Common myeloid progenitor, CD34-positive (primary cell): ENCODE measurements around the gene IL7R.

Experiments
- CTCF ChIA-PET: fragments of 350-600 bp; sonication (Branson Sonifier 250); formaldehyde crosslinking; loops from one replicate; lab custom pipeline; 2021; ENCODE audit warnings: antibody characterized with exemption; lab: Charles Lee
- POLR2A ChIA-PET: fragments of 350-600 bp; sonication (Branson Sonifier 250); formaldehyde crosslinking; loops from one replicate; lab custom pipeline; 2021; ENCODE audit warnings: antibody characterized with exemption; lab: Charles Lee
- DNase-seq, 3 donors: peaks; one replicate each; pipeline versions ENCODE4 v3.0.0 to v3.0.0-alpha.2; 2013
- H3K27ac ChIP-seq, 2 experiments: 1 replicate in 1 of 2; 2 replicates in 1 of 2; pipeline ENCODE4 v1.7.0; 2013; ENCODE audit warnings: inconsistent platforms in 2 of 2, low read length in 2 of 2, mild to moderate bottlenecking in 2 of 2, low read depth in 1 of 2, moderate library complexity in 1 of 2; ENCODE audit not compliant: severe bottlenecking in 2 of 2, insufficient read depth in 1 of 2, poor library complexity in 1 of 2
- H3K27me3 ChIP-seq, 5 experiments: replicated peaks in 2 of 5; 1 replicate in 3 of 5; 2 replicates in 2 of 5; pipeline versions ENCODE4 v1.6.1 to v1.7.0; 2013; ENCODE audit warnings: low read length in 4 of 5, mild to moderate bottlenecking in 2 of 5, moderate library complexity in 2 of 5, inconsistent platforms in 1 of 5; ENCODE audit not compliant: insufficient read depth in 5 of 5, control insufficient read depth in 4 of 5
- H3K36me3 ChIP-seq, 4 experiments: 1 replicate in 2 of 4; 2 replicates in 2 of 4; pipeline versions ENCODE4 v1.6.1 to v1.7.0; 2013; ENCODE audit warnings: low read length in 3 of 4, control low read depth in 1 of 4, mild to moderate bottlenecking in 1 of 4; ENCODE audit not compliant: control insufficient read depth in 4 of 4, insufficient read depth in 4 of 4
- H3K4me1 ChIP-seq, 4 experiments: 1 replicate in 3 of 4; 2 replicates in 1 of 4; pipeline versions ENCODE4 v1.6.1 to v1.7.1; 2013; ENCODE audit warnings: low read length in 3 of 4, mild to moderate bottlenecking in 3 of 4, control low read depth in 1 of 4, inconsistent platforms in 1 of 4, moderate library complexity in 1 of 4; ENCODE audit not compliant: control insufficient read depth in 4 of 4, insufficient read depth in 4 of 4; ENCODE audit errors: control extremely low read depth in 1 of 4
- H3K4me3 ChIP-seq, 7 experiments: 1 replicate in 4 of 7; 2 replicates in 3 of 7; pipeline versions ENCODE4 v1.5.1 to v1.7.0; 2013; ENCODE audit warnings: mild to moderate bottlenecking in 7 of 7, low read length in 6 of 7, moderate library complexity in 6 of 7, inconsistent platforms in 2 of 7, low read depth in 2 of 7, control low read depth in 1 of 7; ENCODE audit not compliant: insufficient read depth in 4 of 7, control insufficient read depth in 1 of 7; ENCODE audit errors: extremely low read depth in 1 of 7
- H3K9me3 ChIP-seq, 5 experiments: 1 replicate in 4 of 5; 2 replicates in 1 of 5; pipeline versions ENCODE4 v1.6.1 to v1.7.1; 2013; ENCODE audit warnings: low read length in 4 of 5, mild to moderate bottlenecking in 2 of 5, inconsistent platforms in 1 of 5, low read depth in 1 of 5, moderate library complexity in 1 of 5; ENCODE audit not compliant: control insufficient read depth in 4 of 5, insufficient read depth in 2 of 5; ENCODE audit errors: control extremely low read depth in 1 of 5
- WGBS: methylation state at CpG from one replicate; pipeline ENCODE4 v1.1.5; 2013; ENCODE audit not compliant: insufficient coverage; 5-methylcytosine and 5-hydroxymethylcytosine counted together

Gene IL7R

DNA sequence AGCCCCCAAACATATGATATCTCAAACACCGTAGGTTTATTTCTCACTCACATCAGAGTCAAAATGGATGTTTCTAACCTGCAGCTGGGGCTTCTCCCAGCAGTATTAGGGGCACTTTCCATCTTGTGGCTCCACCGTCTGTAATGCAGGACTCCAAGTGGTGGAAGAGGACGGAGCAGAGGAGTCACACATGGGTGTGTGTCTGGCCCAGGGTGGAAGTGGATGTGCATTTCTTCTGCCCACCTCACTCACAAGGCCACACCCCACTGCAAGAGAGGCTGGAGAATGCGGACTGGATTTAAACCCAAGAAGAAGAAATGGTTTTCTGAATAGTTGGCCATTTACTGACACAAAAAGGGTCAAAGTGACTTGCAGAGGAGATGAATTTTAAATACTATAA, 13.9 kb downstream of the IL7R start:
- H3K27me3 ChIP-seq: no peaks in the 10 kb centered on the region
- no peak overlapping the region for H3K4me3 ChIP-seq
- H3K9me3 ChIP-seq: no peaks in the 10 kb centered on the region
- ChIA-PET CTCF (interaction anchor here (1.5 to 1.7 kb wide), 2 partner anchors 12 to 54 kb away, joined by 5 read pairs; no protein-coding TSS in a partner anchor), POLR2A (no interaction called here)
- H3K4me1 ChIP-seq: peaks cover 0 to 10% (median 4%) of the 10 kb centered on the region in 4 experiments
- no peak overlapping the region for H3K27ac ChIP-seq
- DNase-seq: no peak
- 92% methylated on average over 2 of the region's 4 CpGs for WGBS
- H3K36me3 ChIP-seq: no peaks in the 10 kb centered on the region

DNA sequence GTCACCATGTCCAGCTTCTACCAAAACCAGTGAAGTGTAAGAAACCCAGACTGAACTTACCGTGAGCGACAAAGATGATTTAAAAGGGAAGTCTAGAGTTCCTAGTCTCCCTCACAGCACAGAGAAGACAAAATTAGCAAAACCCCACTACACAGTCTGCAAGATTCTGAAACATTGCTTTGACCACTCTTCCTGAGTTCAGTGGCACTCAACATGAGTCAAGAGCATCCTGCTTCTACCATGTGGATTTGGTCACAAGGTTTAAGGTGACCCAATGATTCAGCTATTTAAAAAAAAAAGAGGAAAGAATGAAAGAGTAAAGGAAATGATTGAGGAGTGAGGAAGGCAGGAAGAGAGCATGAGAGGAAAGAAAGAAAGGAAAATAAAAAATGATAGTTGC, 19.8 kb downstream of the IL7R start:
- Histone ChIP-seq H3K27me3 (no peaks in the 10 kb centered on the region), H3K9me3 (no peaks in the 10 kb centered on the region), H3K27ac (no peak overlapping the region), H3K36me3 (no peaks in the 10 kb centered on the region), H3K4me3 (no peak overlapping the region), H3K4me1 (peaks cover 0 to 30% (median 4%) of the 10 kb centered on the region in 4 experiments)
- DNase-seq: no peak
- ChIA-PET CTCF (no interaction called here), POLR2A (no interaction called here)
- no CpG with 5 or more reads among the region's 2 CpGs for WGBS

DNA sequence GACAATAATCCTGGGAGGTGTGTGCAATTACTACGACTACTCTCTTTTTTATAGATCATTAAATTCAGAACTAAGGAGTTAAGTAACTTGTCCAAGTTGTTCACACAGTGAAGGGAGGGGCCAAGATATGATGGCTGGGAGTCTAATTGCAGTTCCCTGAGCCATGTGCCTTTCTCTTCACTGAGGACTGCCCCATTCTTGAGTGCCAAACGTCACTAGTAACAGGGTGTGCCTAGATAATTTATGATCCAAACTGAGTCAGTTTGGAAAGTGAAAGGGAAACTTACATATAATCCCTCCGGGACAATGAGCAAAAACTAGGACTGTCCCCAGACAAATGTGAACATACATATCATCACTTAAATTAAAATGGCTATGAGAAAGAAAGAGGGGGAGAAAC, 20.2 kb downstream of the IL7R start:
- H3K9me3 ChIP-seq: no peaks in the 10 kb centered on the region
- DNase-seq: peak in 1 of 3 donors; percentile 29
- no peaks in the 10 kb centered on the region for H3K27me3 ChIP-seq
- no peaks in the 10 kb centered on the region for H3K36me3 ChIP-seq
- H3K27ac ChIP-seq: no peak overlapping the region
- CTCF ChIA-PET: no interaction called here
- H3K4me1 ChIP-seq: peaks cover 0 to 30% (median 4%) of the 10 kb centered on the region in 4 experiments
- no peak overlapping the region for H3K4me3 ChIP-seq
- POLR2A ChIA-PET: no interaction called here
- WGBS: 50% methylated on average over 2 of the region's 3 CpGs

DNA sequence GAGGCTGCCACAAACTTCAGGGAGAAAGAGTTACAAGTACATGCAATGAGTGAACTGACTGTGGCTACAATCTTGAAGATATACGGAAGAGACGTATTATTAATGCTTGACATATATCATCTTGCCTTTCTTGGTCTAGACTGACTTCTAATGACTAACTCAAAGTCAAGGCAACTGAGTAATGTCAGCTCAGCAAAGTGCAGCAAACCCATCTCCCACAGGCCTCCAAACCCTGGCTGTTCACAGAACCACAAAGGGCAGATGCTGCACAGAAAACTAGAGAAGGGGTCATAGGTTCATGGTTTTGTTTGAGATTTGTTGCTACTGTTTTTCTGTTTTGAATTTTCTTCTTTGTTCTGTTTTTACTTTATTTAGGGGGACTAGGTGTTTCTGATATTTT, 21.0 kb downstream of the IL7R start:
- CTCF ChIA-PET: no interaction called here
- Histone ChIP-seq H3K27me3 (no peaks in the 10 kb centered on the region), H3K4me1 (peaks cover 0 to 32% (median 4%) of the 10 kb centered on the region in 4 experiments), H3K27ac (no peak overlapping the region), H3K36me3 (no peaks in the 10 kb centered on the region), H3K9me3 (no peaks in the 10 kb centered on the region), H3K4me3 (no peak overlapping the region)
- WGBS: no CpG with 5 or more reads among the region's 2 CpGs
- POLR2A ChIA-PET: no interaction called here
- no peak for DNase-seq

DNA sequence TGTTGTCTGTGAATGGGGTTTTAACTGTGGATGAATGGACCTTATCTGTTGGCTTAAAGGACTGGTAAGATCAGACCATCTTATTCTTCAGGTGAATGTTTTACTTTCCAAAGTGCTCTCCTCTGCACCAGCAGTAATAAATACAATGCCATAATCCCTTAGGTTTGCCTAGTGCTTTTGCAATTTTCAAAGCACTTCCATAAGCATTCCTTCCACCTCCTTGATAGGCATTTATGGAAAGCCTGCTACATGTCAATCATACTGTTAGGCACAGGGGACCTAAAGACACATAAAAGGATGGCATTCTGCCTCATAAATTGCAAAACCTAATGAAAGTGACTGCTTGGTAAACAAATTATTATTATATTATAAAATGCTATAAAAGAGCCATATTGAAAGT, 21.4 kb downstream of the IL7R start:
- Histone ChIP-seq H3K4me1 (peaks cover 0 to 36% (median 6%) of the 10 kb centered on the region in 4 experiments), H3K27me3 (no peaks in the 10 kb centered on the region), H3K9me3 (no peaks in the 10 kb centered on the region), H3K4me3 (no peak overlapping the region), H3K27ac (no peak overlapping the region), H3K36me3 (no peaks in the 10 kb centered on the region)
- CTCF ChIA-PET: no interaction called here
- POLR2A ChIA-PET: no interaction called here
- DNase-seq: no peak

DNA sequence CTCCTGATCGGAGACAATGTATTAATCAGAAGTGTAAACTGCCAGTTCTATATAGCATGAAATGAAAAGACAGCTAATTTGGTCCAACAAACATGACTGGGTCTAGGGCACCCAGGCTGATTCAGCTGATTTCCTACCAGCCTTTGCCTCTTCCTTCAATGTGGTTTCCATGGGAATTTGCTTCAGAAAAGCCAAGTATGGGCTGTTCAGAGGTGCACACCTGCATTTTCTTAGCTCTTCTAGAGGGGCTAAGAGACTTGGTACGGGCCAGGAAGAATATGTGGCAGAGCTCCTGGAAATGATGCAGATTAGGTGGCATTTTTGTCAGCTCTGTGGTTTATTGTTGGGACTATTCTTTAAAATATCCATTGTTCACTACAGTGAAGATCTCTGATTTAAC, 22.4 kb downstream of the IL7R start:
- Histone ChIP-seq H3K27ac (no peak overlapping the region), H3K36me3 (no peaks in the 10 kb centered on the region), H3K4me1 (peaks cover 6 to 46% (median 16%) of the 10 kb centered on the region in 4 experiments), H3K4me3 (no peak overlapping the region), H3K27me3 (no peaks in the 10 kb centered on the region), H3K9me3 (no peaks in the 10 kb centered on the region)
- 90% methylated on average over 2 of the region's 2 CpGs for WGBS
- ChIA-PET CTCF (interaction anchor here (1.2 kb wide), 2 partner anchors 16 to 103 kb away, joined by 3 read pairs; no protein-coding TSS in a partner anchor), POLR2A (no interaction called here)
- no peak for DNase-seq

DNA sequence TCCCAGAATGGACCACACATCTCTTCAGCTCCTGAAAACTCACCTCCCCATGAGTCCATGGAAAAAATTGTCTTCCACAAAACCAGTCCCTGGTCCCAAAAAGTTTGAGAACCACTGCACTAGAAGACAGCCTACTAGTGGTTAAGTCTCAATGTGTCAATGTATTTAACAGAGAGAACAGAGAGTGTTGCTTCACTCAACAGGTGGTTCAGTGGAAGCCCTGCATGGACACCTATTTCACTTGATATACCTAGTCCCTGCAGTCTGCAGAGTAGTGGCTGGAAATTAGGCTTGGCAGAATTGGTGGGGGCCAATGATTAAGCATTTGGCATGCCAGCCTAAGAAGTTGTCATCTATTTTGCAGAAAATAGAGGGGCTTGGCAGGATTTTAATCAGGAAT, 23.0 kb downstream of the IL7R start:
- no peak for DNase-seq
- Histone ChIP-seq H3K36me3 (no peaks in the 10 kb centered on the region), H3K27ac (no peak overlapping the region), H3K4me3 (no peak overlapping the region), H3K4me1 (peaks cover 11 to 52% (median 21%) of the 10 kb centered on the region in 4 experiments), H3K9me3 (no peaks in the 10 kb centered on the region), H3K27me3 (no peaks in the 10 kb centered on the region)
- POLR2A ChIA-PET: no interaction called here
- CTCF ChIA-PET: interaction anchor here (1.2 to 1.4 kb wide), 3 partner anchors 17 to 103 kb away, joined by 3 to 5 read pairs (median 3); no protein-coding TSS in a partner anchor
